Prostate gland (tissue), 2 donors: Measurements from ENCODE around the gene ARHGEF39.

ENCODE experiments used
- CTCF ChIP-seq, 4 experiments: fragments of 200-600 bp in 2 of 4; fragments of 450-650 bp in 2 of 4; sonication (generic) in 2 of 4; IDR thresholded peaks; 1 replicate in 3 of 4; 2 replicates in 1 of 4; pipeline ENCODE4 v1.5.1; 2016 to 2019; ENCODE audit warnings: antibody characterized with exemption in 4 of 4, mild to moderate bottlenecking in 2 of 4, moderate library complexity in 2 of 4
- POLR2AphosphoS5 ChIP-seq: sonication (generic); formaldehyde crosslinking; IDR thresholded peaks from one replicate; pipeline ENCODE4 v1.6.1; 2017; ENCODE audit warnings: antibody characterized with exemption

DNA sequence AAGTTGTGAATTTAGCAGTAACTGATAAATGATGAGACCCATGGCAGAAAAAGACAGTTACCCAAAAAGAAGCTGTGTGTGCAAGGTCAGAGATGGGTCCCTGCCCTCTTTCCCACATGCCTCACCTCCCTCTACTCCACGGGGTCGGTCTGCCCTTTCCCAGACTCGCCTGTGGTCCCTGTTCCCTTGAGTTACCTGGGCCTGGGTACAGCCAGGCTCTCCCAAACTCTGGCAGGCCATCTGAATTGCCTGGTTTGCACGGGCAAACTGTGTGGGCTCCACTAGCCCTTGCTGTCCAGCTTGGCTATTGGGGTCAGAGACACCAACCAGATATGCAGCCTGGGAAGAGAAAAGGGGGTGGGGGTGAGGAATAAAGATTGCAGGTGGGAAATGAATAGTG is 43.2 kb upstream of the ARHGEF39 start:
- no peak for TF ChIP-seq CTCF (IDR thresholded peaks at IDR 0.05)
- TF ChIP-seq POLR2AphosphoS5, result no peak
